KOPT-K1 (cell line): Measurements from ENCODE around the gene POTEH.
"Not testable (repeated sequence)": the region's sequence is repeated elsewhere in the genome, so short reads cannot be mapped to it uniquely, and the experiment has no call there.

Experiments
- H3K27ac ChIP-seq: fragments of 200-600 bp; sonication (generic); 2 replicates; pipeline ENCODE4 v1.5.1; 2016; ENCODE audit warnings: antibody characterized with exemption, mild to moderate bottlenecking, low read depth, low read length; ENCODE audit not compliant: poor library complexity, severe bottlenecking
- H3K36me3 ChIP-seq: fragments of 200-600 bp; sonication (generic); 2 replicates; pipeline ENCODE4 v1.5.1; 2017; ENCODE audit warnings: antibody characterized with exemption, mild to moderate bottlenecking, low read length, moderate library complexity; ENCODE audit not compliant: insufficient read depth
- H3K9me3 ChIP-seq: fragments of 200-600 bp; sonication (generic); 2 replicates; pipeline ENCODE4 v1.5.1; 2017; ENCODE audit warnings: antibody characterized with exemption, low read length, mild to moderate bottlenecking; ENCODE audit not compliant: insufficient read depth, poor library complexity, severe bottlenecking

The POTEH gene

GRCh38 chr22:15761151-15761777 lies 71.4 kb downstream of the POTEH start:
- H3K36me3 ChIP-seq, H3K27ac ChIP-seq, H3K9me3 ChIP-seq: not testable (repeated sequence)

- H3K27ac ChIP-seq: not testable (repeated sequence)
These were observed 73.7 kb downstream of the POTEH start for GRCh38 chr22:15763559-15763958.

More at GRCh38 chr22:15763559-15763958, 73.7 kb downstream of the POTEH start:
- H3K36me3 ChIP-seq, H3K9me3 ChIP-seq: not testable (repeated sequence)
